ENCODE data around the gene QKI. TPM values are rescaled to one million over a fixed set of nuclear protein-coding genes. Genes with fewer than 3 reads are reported as not detected.
"Not testable (repeated sequence)": the region's sequence is repeated elsewhere in the genome, so short reads cannot be mapped to it uniquely, and the experiment has no call there.

Gene QKI
- total RNA-seq, 6 experiments from 2014 or later: 47.6 to 80.8 (median 76.3) TPM

- H3K4me1 ChIP-seq: no peaks in the 10 kb centered on the region
- no peak overlapping the region for H3K4me3 ChIP-seq
- ATAC-seq (no peak), DNase-seq (no peak)
- intact Hi-C loops (cut with DNase I): no loop called here
- no peak overlapping the region for H3K27ac ChIP-seq
- no peaks in the 10 kb centered on the region for H3K36me3 ChIP-seq
- 85% methylated on average over 6 of the region's 10 CpGs for WGBS (ENCODE audit: insufficient coverage, low coverage, low lambda C conversion rate, missing lambda C conversion rate)
- no peaks in the 10 kb centered on the region for H3K27me3 ChIP-seq
- no peak for TF ChIP-seq CTCF (IDR thresholded peaks at IDR 0.05)
- no peak for TF ChIP-seq POLR2A (IDR thresholded peaks at IDR 0.05)
- no peaks in the 10 kb centered on the region for H3K9me3 ChIP-seq
Observed at GRCh38 chr6:163375361-163375760, 39.2 kb upstream of the QKI start.

- ATAC-seq: no peak
- no peaks in the 10 kb centered on the region for H3K9me3 ChIP-seq
- TF ChIP-seq POLR2A (IDR thresholded peaks at IDR 0.05) (no peak), CTCF (IDR thresholded peaks at IDR 0.05) (no peak)
- H3K36me3 ChIP-seq: no peaks in the 10 kb centered on the region
- H3K27me3 ChIP-seq: no peaks in the 10 kb centered on the region
- intact Hi-C loops (cut with DNase I): no loop called here
- 100% methylated on average over 4 of the region's 7 CpGs for WGBS (ENCODE audit: insufficient coverage, low coverage, low lambda C conversion rate, missing lambda C conversion rate)
- H3K4me1 ChIP-seq: no peaks in the 10 kb centered on the region
- H3K4me3 ChIP-seq: no peak overlapping the region
- DNase-seq: no peak
- H3K27ac ChIP-seq: no peak overlapping the region
Observed at GRCh38 chr6:163376187-163376586, 38.3 kb upstream of the QKI start.

- H3K4me1 ChIP-seq: no peaks in the 10 kb centered on the region
- no peak for TF ChIP-seq CTCF (IDR thresholded peaks at IDR 0.05)
- no peak for TF ChIP-seq POLR2A (IDR thresholded peaks at IDR 0.05)
- no peaks in the 10 kb centered on the region for H3K36me3 ChIP-seq
- no peak overlapping the region for H3K27ac ChIP-seq
- intact Hi-C loops (cut with DNase I): no loop called here
- H3K27me3 ChIP-seq: no peaks in the 10 kb centered on the region
- ATAC-seq (no peak), DNase-seq (no peak)
- no peaks in the 10 kb centered on the region for H3K9me3 ChIP-seq
- 89% methylated on average over 3 of the region's 10 CpGs for whole genome bisulfite sequencing (ENCODE audit: insufficient coverage, low coverage, low lambda C conversion rate, missing lambda C conversion rate)
- no peak overlapping the region for H3K4me3 ChIP-seq
Observed at GRCh38 chr6:163377561-163377960, 37.0 kb upstream of the QKI start.

GRCh38 chr6:163380216-163380615, 34.3 kb upstream of the QKI start:
- WGBS (ENCODE audit: insufficient coverage, low coverage, low lambda C conversion rate, missing lambda C conversion rate): 81% methylated on average over 6 of the region's 7 CpGs
- DNase-seq (no peak), ATAC-seq (no peak)
- H3K4me1 ChIP-seq: no peaks in the 10 kb centered on the region
- TF ChIP-seq CTCF (IDR thresholded peaks at IDR 0.05) (no peak), POLR2A (IDR thresholded peaks at IDR 0.05) (no peak)
- no peaks in the 10 kb centered on the region for H3K27me3 ChIP-seq
- no peak overlapping the region for H3K4me3 ChIP-seq
- intact Hi-C loops (cut with DNase I): no loop called here
- no peaks in the 10 kb centered on the region for H3K9me3 ChIP-seq
- H3K36me3 ChIP-seq: no peaks in the 10 kb centered on the region
- no peak overlapping the region for H3K27ac ChIP-seq

GRCh38 chr6:163381118-163381756, 33.3 kb upstream of the QKI start:
- Histone ChIP-seq H3K4me1 (no peaks in the 10 kb centered on the region), H3K27ac (no peak overlapping the region), H3K27me3 (no peaks in the 10 kb centered on the region), H3K36me3 (no peaks in the 10 kb centered on the region), H3K9me3 (no peaks in the 10 kb centered on the region), H3K4me3 (no peak overlapping the region)
- no peak for TF ChIP-seq CTCF (IDR thresholded peaks at IDR 0.05)
- no peak for DNase-seq
- WGBS (ENCODE audit: insufficient coverage, low coverage, low lambda C conversion rate, missing lambda C conversion rate): 85% methylated on average over 6 of the region's 8 CpGs
- intact Hi-C loops (cut with DNase I): no loop called here
- ATAC-seq: no peak

- intact Hi-C loops (cut with DNase I); H3K36me3 ChIP-seq; ATAC-seq; DNase-seq; H3K9me3 ChIP-seq; H3K4me1 ChIP-seq; H3K4me3 ChIP-seq; H3K27ac ChIP-seq; H3K27me3 ChIP-seq: not testable (repeated sequence)
- WGBS (ENCODE audit: insufficient coverage, low coverage, low lambda C conversion rate, missing lambda C conversion rate): 69% methylated on average over 3 of the region's 3 CpGs
Observed at GRCh38 chr6:163383396-163383795, 31.1 kb upstream of the QKI start.

Data from right lobe of liver (tissue), 6 donors.